Keratinocyte (primary cell): ENCODE data around the gene MYO7B. TPM values are rescaled to one million over a fixed set of nuclear protein-coding genes. Genes with fewer than 3 reads are reported as not detected.

Source experiments
- DNase-seq: peaks from one replicate; pipeline ENCODE4 v3.0.0-alpha.2; 2011; ENCODE audit warnings: low read depth, missing footprints, low spot score
- FAIRE-seq: peaks from 2 replicates; lab custom pipeline; 2011; peaks lifted over from hg19 to GRCh38; lab: Jason Lieb, UNC
- H2AFZ ChIP-seq: 2 replicates; pipeline ENCODE4 v1.6.0; 2012; ENCODE audit warnings: low read length, control low read depth, inconsistent platforms; ENCODE audit not compliant: control insufficient read depth
- H3K27ac ChIP-seq: 2 replicates; pipeline ENCODE4 v1.5.1; 2011; ENCODE audit warnings: low read length; ENCODE audit not compliant: control insufficient read depth, insufficient read depth
- H3K27me3 ChIP-seq: 3 replicates; pipeline ENCODE4 v1.6.0; 2011; ENCODE audit warnings: low read length; ENCODE audit not compliant: control insufficient read depth, insufficient read depth; ENCODE audit errors: extremely low read depth
- H3K36me3 ChIP-seq, 2 experiments: 2 replicates in 1 of 2; 3 replicates in 1 of 2; pipeline ENCODE4 v1.5.1; 2011; ENCODE audit warnings: low read length in 2 of 2, mild to moderate bottlenecking in 1 of 2; ENCODE audit not compliant: control insufficient read depth in 2 of 2, insufficient read depth in 2 of 2; ENCODE audit errors: extremely low read depth in 1 of 2
- H3K4me1 ChIP-seq: 3 replicates; pipeline ENCODE4 v1.5.1; 2011; ENCODE audit warnings: low read length; ENCODE audit not compliant: control insufficient read depth, insufficient read depth; ENCODE audit errors: extremely low read depth
- H3K4me2 ChIP-seq: 3 replicates; pipeline ENCODE4 v1.6.0; 2011; ENCODE audit warnings: low read depth, low read length; ENCODE audit not compliant: control insufficient read depth, insufficient read depth; ENCODE audit errors: extremely low read depth
- H3K4me3 ChIP-seq, 3 experiments: fragments of 200-600 bp in 1 of 3; sonication (generic) in 1 of 3; 2 replicates in 2 of 3; 3 replicates in 1 of 3; pipeline ENCODE4 v1.5.1; 2011 to 2016; ENCODE audit warnings: low read length in 3 of 3, mild to moderate bottlenecking in 3 of 3, control low read depth in 2 of 3, inconsistent platforms in 1 of 3, low read depth in 1 of 3, mixed read lengths in 1 of 3, mixed run types in 1 of 3, moderate library complexity in 1 of 3; ENCODE audit not compliant: control insufficient read depth in 2 of 3, insufficient read depth in 2 of 3; ENCODE audit errors: extremely low read depth in 1 of 3
- H3K79me2 ChIP-seq: 2 replicates; pipeline ENCODE4 v1.6.0; 2012; ENCODE audit warnings: low read length; ENCODE audit not compliant: control insufficient read depth, insufficient read depth
- H3K9ac ChIP-seq: 3 replicates; pipeline ENCODE4 v1.6.0; 2011; ENCODE audit warnings: low read length; ENCODE audit not compliant: control insufficient read depth, insufficient read depth; ENCODE audit errors: extremely low read depth
- H3K9me1 ChIP-seq: 3 replicates; pipeline ENCODE4 v1.6.0; 2011; ENCODE audit warnings: low read length; ENCODE audit not compliant: control insufficient read depth, insufficient read depth; ENCODE audit errors: extremely low read depth
- H3K9me3 ChIP-seq: 2 replicates; pipeline ENCODE4 v1.5.1; 2012; ENCODE audit warnings: low read depth, low read length; ENCODE audit not compliant: control insufficient read depth
- H4K20me1 ChIP-seq: 3 replicates; pipeline ENCODE4 v1.6.0; 2011; ENCODE audit warnings: low read length; ENCODE audit not compliant: control insufficient read depth, insufficient read depth; ENCODE audit errors: extremely low read depth
- EZH2 ChIP-seq: IDR thresholded peaks from one replicate; pipeline ENCODE4 v1.6.1; 2012; ENCODE audit warnings: inconsistent platforms, mild to moderate bottlenecking, low read length, moderate library complexity
- dilution Hi-C: fragments of 300-500 bp; cut with MboI; formaldehyde crosslinking; loops from one replicate; pipeline ENCODE4 v1.7.0; 2020; ENCODE audit warnings: low sequenced_read_pairs; ENCODE audit not compliant: extremely low pct_ligation_motif_present
- polyA plus RNA-seq, 5 experiments: library from polyadenylated mRNA; depleted of rRNA in 3 of 5; stranded (reverse) in 3 of 5; stranded (forward) in 1 of 5; unstranded in 1 of 5; fragments of >200 nt; gene quantifications; 1 replicate in 1 of 5; 2 replicates in 3 of 5; 3 replicates in 1 of 5; pipeline versions ENCODE4 v1.2.1 to v1.2.3, GENCODE V29; 2011 to 2012; ENCODE audit warnings: missing spikeins in 2 of 5, low read depth in 1 of 5, low replicate concordance in 1 of 5
- TF ChIP-seq, protein P1 (sequence below), 3 experiments: IDR thresholded peaks in 1 of 3; conservative IDR thresholded peaks in 1 of 3; optimal IDR thresholded peaks in 1 of 3; 2 replicates in 2 of 3; 3 replicates in 1 of 3; pipeline versions ENCODE3 to v1.5.1; 2011; ENCODE audit warnings: low read length in 3 of 3, mild to moderate bottlenecking in 3 of 3, moderate library complexity in 2 of 3, control low read depth in 1 of 3, inconsistent platforms in 1 of 3; ENCODE audit not compliant: insufficient read depth in 2 of 3; ENCODE audit errors: extremely low read depth in 1 of 3

The MYO7B gene
- polyA plus RNA-seq, 1 donor (not counting 4 experiments of a cell fraction or from before 2014, with no cell fraction given) = not detected

DNA sequence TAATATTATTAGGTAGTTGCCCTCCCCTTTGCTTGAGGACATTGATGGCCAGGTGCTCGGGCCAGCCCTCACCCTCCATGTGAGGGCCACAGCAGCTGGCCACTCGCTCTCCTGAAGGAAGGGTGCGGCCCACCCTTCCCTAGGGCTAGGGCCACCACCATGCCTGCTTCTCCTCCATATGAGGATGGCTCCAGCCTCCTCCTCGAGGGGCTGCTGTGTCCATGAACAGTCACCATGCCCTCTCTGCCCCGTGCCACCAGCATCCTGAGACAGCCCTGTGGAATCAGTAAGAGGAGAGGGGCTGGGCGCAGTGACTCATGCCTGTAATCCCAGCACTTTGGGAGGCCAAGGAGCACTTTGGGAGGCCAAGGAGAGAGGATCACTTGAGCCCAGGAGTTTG lies 112.8 kb downstream of the MYO7B start:
- FAIRE-seq = no peak

DNA sequence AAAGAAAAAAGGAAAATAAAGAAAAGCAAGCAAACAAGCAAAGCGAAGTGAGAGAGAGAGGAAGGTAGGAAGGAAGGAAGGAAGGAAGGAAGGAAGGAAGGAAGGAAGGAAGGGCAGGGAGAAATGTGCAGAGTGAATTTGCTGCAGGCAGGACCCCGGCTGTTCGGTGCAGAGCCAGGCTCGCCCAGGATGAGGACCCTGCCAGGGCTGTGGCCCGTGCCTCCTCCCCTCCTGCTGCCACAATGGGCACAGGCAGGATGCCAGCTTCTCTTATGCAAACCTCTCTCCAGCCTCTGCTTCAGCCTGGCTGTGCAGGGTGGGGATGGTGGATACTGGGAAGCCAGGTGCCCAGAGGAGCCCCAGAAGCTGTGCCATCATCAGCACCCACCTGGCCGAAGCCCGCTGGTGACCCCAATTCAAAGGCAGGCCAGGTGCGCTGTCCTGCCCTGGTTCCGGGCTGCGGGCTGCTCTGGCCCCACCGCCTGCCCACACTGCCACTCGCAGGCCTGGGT lies 113.7 kb downstream of the MYO7B start:
- Histone ChIP-seq H3K4me1 (peaks cover 11% of the 10 kb centered on the region), H3K4me3 (no peak overlapping the region), H3K9me3 (no peaks in the 10 kb centered on the region), H4K20me1 (no peaks in the 10 kb centered on the region), H3K4me2 (no peak overlapping the region), H3K9ac (no peak overlapping the region), H3K36me3 (no peaks in the 10 kb centered on the region), H3K27ac (no peak overlapping the region), H2AFZ (no peak overlapping the region), H3K9me1 (no peaks in the 10 kb centered on the region), H3K79me2 (no peaks in the 10 kb centered on the region), H3K27me3 (no peaks in the 10 kb centered on the region)
- DNase-seq = no peak
- FAIRE-seq = no peak
- TF ChIP-seq, protein P1, sequence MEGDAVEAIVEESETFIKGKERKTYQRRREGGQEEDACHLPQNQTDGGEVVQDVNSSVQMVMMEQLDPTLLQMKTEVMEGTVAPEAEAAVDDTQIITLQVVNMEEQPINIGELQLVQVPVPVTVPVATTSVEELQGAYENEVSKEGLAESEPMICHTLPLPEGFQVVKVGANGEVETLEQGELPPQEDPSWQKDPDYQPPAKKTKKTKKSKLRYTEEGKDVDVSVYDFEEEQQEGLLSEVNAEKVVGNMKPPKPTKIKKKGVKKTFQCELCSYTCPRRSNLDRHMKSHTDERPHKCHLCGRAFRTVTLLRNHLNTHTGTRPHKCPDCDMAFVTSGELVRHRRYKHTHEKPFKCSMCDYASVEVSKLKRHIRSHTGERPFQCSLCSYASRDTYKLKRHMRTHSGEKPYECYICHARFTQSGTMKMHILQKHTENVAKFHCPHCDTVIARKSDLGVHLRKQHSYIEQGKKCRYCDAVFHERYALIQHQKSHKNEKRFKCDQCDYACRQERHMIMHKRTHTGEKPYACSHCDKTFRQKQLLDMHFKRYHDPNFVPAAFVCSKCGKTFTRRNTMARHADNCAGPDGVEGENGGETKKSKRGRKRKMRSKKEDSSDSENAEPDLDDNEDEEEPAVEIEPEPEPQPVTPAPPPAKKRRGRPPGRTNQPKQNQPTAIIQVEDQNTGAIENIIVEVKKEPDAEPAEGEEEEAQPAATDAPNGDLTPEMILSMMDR (optimal IDR thresholded peaks at IDR 0.05 in 1 of 3, IDR thresholded peaks at IDR 0.05 in 1 of 3, conservative IDR thresholded peaks at IDR 0.05 in 1 of 3; ENCODE audit: extremely low read depth in 1 of 3, insufficient read depth in 2 of 3, low read length in 3 of 3) = no peak
- no peak for TF ChIP-seq EZH2
- dilution Hi-C loops = no loop called here

More for the DNA sequence above, 112.8 kb downstream of the MYO7B start:
- Histone ChIP-seq H2AFZ (no peak overlapping the region), H3K9me3 (no peaks in the 10 kb centered on the region), H4K20me1 (no peaks in the 10 kb centered on the region), H3K27me3 (no peaks in the 10 kb centered on the region), H3K36me3 (no peaks in the 10 kb centered on the region), H3K79me2 (no peaks in the 10 kb centered on the region), H3K4me2 (no peak overlapping the region), H3K9ac (no peak overlapping the region), H3K9me1 (no peaks in the 10 kb centered on the region), H3K27ac (no peak overlapping the region), H3K4me3 (no peak overlapping the region), H3K4me1 (peaks cover 11% of the 10 kb centered on the region)
- no peak for TF ChIP-seq EZH2
- TF ChIP-seq, protein P1 (optimal IDR thresholded peaks at IDR 0.05 in 1 of 3, IDR thresholded peaks at IDR 0.05 in 1 of 3, conservative IDR thresholded peaks at IDR 0.05 in 1 of 3; ENCODE audit: extremely low read depth in 1 of 3, insufficient read depth in 2 of 3, low read length in 3 of 3) = no peak
- dilution Hi-C loops = no loop called here
- DNase-seq = no peak
